ENCODE data around the gene LRRK1.

The LRRK1 gene

DNA sequence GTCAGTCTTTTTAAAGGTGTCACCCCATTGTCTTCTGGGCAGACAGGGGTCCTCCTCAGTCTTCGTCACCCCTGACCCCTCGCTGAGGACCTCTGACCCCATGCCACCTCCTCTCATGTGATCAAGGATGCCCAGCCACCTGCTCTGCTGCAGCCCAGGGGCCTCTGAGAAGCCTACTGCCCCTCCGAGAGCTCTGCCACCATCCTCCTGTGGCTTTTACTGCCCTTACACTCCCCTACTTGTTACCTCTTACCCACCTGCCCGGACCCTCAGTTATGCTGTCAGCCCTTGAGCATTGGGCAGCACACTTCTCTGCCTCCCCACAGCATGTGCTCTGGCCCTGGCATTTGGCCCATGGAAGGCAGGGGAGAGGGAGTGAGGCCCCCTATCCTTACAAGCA, 123.2 kb downstream of the LRRK1 start:
- DNase-seq (ENCODE audit: low read depth in 2 of 2), result no peak

DNA sequence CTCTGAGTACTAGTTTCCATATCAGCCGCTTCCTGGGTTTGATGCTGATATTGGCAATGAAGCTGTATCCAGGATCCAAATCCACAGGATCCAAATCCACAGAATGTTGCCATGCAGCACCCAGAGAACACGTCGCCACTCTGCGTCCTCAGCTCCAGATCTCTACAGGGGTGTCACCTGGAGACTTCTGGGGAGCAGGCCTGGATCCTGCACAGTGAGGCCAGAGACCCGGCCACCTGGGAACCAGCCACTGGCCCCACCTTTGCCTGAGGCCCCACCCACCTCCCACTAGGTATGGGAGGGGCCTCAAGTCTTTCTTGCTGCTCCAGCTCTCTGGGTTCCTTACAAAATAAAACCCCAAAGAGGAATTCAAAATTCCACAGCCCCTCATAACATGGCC, 123.9 kb downstream of the LRRK1 start:
- no peak for DNase-seq (ENCODE audit: low read depth in 2 of 2)

DNA sequence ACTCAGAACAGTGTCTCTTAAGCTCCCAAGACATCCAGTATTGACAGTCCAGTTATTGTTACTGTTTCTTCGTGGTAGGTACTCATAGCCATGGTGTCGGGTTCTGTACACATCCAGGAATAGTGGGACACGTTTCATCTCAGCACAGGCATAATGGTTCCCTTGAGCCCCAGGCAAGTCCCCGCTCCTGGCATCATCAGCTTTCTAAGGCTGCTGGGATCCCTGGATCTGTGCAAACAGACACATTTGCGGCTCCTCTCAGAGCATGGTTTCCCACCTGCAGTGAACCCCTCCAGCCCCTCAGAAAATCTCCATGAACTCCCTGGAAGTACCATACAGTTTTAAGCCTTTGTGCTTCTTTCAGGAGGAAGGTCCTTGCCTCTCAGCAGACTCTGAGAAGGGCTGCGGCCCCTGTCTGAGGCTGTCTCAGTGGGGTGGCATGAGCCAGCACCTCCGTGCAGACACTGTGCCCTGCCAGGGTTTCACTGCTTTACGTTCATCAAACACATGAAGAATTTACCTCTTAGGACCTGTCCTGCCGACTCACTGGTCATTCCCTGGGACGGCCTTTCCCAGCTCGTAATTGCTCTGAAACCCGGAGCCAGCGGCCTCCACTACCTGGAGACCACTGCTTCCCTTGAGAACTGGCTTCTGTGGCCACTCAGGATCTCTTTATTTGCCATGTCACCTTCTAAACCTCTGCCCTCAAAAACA, 124.9 kb downstream of the LRRK1 start:
- no peak for DNase-seq (ENCODE audit: low read depth in 2 of 2)

DNA sequence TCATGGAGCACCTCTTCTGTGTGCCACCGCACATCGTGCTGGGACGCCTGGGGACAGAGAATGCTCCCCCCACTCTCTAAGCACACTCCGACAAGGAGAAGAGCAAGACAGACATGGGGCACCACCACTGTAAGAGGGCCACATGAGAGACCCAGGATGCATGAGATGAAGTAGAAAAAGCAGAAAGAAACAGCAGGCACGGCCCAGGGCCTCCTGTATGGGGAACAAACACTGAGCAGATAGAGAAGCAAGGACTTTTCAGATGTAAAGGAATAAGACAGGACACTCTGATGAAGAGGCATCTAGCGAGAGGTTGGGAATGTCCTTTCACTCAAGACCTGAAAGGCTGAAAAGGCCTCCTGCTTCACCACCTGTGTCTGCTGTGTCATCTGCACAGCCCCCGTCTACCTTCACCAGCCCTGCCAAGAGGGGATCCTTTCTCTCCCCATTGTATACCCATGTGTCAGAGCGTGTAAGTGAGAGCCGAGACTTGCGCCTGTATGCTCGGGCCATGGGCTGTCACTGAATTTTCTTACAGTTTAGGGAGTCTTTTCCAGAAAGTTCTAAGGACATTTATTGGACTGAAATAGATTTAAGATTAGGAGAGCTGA, 125.6 kb downstream of the LRRK1 start:
- no peak for DNase-seq (ENCODE audit: low read depth in 2 of 2)

DNA sequence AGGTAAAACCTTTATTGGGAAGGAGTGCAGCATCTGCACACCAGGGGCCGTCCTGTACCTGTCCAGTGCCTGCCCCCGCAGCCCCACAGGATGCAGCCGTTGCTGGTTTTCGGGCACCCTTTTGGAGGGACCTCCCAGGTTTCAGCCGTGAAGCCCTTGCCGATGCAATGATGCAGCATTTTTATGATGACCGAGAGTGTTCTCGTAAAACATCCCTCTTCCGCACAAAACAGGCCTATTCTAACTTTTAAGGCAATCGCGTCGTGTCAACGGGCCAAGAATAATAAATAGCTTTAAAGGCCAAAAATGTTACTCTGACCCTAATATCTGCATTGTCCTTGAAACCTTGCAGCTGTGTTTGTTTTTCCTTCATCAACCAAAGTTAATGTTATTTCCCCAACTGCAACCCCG, 126.1 kb downstream of the LRRK1 start:
- no peak for DNase-seq (ENCODE audit: low read depth in 2 of 2)

DNA sequence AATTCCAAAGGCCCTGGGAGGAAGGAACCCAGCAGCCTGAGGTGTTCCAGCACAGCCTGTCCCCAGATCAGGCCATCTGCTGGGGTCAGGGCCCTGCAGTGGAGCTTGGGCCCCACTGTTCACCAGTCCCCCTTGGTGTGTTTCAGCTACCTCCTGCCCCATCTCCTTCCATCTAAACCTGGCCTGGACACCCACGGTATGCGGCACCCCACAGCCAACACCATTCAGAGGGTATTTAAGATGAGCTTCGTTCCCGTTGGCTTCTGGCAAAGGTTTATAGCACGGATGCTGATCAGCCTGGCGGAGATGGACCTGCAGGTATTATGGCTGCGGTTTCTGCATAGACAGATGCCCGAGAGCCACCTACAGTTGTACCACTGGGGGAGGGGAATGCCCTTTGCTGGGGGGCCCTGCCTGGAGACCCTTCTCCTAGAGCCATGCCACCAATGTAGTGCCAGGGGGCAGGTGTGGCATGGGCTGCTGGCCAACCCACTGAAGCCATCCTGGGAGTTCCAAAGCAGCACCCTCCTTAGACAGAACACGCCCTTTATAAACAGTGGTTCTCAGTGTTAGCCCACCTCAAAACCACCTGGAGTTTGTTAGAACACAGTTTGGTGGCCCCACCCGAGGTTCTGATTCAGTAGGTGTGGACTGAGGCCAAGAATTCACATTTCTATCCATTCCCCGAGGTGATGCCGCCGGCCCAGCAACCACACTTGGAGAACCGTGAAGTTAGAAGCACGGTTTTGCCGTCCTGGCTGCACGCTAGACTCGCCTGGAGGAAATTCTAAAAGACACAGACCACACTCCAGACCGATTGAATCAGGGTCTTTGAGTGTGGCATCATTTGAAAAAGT, 126.9 kb downstream of the LRRK1 start:
- no peak for DNase-seq (ENCODE audit: low read depth in 2 of 2)

DNA sequence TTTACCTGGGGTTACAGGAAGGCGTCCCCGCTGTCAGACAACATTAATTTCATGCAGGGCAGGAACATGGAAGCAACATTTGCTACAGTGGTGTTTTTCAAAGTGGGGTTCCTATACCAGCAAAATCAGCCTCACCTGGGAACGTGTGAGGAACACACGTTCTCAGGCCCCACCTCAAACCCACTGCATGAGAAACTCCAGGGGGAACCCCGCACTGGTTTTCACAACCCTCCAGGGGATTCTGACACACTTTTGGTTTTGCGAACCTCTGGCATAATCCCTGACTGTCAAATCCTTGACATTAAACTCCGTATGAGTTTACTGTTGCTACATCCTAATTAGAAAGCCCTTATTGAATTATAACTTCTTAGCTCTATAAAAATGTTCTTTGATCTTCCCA, 127.7 kb downstream of the LRRK1 start:
- DNase-seq (ENCODE audit: low read depth in 2 of 2), result no peak

DNA sequence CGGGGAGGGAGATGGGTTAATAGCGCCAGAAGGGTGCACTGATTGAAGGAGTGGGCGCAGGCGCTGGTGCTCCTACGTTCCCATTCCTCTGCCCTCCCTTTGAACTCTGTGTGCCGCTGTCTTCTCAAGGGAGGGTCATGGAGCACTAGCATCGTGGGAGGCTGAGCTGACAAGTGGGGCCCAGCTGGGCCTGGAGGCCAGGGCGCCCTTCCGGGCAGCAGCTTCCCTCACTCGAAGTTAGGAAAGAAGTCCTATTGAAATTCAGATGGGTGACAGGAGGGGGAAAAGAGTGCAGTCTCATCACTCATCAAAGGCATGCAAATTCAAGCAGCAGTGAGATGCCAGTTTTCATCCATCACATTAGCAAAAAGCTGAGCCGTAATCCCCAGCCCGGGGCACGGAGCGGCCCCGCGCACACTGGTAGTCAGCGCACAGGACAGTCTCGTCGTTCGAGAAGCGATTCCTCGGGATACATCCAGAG, 128.2 kb downstream of the LRRK1 start:
- DNase-seq (ENCODE audit: low read depth in 2 of 2), result no peak

DNA sequence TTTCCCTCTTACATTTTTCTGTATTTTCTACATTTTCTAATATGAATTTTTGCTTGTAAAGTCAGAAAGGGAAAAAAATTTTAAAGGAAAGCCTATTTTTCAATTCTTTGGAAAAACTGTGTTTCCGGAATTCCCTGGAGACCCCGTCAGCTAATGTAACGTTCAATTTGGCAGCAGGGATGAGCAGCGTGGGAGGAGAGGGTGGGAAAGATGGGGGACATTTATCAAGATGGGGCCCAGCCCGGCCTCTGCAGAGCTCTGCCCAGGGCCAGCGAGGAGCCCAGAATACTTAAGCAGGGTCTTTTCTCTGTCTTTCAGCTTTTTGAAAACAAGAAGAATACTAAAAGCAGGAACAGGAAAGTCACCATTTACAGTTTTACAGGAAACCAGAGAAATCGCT, 129.0 kb downstream of the LRRK1 start:
- no peak for DNase-seq (ENCODE audit: low read depth in 2 of 2)

DNA sequence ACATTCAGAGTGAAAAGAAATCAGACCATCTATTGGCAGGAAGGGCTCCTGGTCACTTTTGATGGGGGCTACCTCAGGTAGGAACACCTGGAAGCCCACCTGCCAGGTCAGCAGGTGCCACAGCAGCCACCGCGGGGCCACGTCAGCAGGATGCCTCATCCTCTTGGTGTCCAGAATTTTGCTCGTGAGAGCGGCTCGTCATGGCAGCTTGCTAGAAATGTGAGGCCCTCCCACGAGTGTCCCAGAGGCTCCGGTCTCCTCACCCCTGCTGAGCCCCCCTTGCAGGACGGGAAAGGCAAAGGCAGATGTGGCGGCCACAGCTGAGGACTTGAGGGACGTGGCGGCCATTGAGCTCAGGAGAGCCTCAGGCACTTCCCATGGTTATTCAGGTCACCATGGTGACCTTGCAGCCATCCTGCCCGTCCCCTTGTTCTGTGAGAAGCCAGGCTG, 129.4 kb downstream of the LRRK1 start:
- DNase-seq (ENCODE audit: low read depth in 2 of 2), result no peak

DNA sequence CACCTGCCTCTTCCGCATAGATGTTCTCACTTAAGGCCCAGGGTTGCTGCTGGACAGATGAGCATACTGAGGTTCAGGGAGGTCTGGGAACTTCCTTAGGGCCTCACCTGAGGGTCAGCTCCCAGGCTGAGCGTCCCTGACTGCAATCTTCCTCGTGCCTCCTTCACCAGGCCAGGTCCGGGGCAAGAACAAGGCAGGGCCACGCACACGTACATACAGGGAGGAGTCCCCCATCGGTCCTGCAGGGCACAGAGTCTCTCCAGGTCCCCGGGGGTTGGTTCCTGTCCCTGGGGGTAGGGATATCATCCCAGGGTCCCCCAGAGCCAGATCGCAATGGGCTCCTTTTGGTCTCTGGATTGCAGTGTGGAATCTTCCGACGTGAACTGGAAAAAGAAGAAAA, 130.1 kb downstream of the LRRK1 start:
- no peak for DNase-seq (ENCODE audit: low read depth in 2 of 2)

DNA sequence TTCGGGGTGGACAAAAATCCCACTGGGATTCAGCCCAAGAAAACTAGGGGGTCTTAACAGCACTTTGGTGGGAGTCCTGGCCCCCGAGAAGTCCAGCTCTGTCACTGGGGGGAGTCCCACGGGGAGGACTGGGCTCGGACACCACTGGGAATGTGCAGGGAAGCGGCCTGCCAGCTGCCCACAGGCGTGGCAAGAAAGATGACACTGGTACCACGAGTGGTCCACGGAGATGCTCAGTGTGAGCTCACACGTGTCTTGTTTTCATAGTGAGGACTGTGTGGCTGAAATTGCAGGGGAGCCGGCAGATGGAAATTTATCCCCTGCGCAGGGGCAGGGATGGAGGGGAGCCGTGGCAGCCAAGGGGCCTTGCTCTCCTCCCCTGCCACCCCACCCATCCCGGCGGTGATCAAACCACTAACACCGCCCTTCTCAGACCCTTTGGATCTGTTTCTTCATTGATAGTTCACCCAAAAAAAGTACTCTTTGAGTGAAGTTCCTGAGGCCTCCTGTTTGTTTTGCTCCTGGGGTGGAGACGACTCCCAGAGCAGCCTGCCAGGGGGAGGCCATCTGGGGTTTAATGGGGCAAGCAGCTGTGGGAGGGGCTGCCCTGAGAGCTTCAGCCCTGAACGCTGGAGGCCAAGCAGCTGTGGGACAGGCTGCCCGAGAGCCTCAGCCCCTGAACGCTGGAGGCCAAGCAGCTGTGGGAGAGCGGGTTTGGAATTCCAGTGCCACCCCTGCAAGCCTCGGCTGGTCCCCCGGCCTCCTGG, 130.9 kb downstream of the LRRK1 start:
- DNase-seq (ENCODE audit: low read depth in 2 of 2), result no peak

DNA sequence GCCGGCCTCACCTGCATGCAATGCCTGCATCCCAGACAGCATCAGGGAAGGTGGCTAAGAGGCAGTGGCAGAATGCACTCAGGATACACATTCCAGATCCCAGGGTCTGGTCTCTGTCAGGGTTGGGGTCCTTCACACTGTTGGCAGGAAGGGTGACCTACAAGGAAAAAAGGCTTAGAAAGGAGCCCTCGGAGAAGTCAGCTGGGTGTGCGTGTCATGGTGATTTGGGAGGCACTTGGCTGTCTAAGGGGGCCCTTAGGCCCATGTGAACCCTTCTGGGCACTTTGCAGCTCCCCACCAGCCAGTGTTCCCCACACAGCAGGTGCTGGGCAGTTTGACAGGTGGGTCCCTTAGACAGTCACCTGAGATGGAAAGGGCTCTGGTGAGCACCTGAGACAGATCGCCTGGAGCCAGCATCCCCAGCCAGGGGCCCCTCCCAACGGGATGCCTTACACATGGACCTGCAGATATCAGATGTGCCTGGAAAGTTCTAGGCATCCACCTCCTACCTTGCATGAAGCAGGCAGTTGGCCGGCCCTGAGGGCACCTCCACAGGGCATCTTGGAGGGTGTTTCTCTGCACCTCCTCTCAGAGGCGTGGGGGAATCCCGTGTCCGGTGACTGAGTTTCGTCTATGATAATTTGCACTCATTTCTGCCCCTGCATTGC, 131.6 kb downstream of the LRRK1 start:
- no peak for DNase-seq (ENCODE audit: low read depth in 2 of 2)

DNA sequence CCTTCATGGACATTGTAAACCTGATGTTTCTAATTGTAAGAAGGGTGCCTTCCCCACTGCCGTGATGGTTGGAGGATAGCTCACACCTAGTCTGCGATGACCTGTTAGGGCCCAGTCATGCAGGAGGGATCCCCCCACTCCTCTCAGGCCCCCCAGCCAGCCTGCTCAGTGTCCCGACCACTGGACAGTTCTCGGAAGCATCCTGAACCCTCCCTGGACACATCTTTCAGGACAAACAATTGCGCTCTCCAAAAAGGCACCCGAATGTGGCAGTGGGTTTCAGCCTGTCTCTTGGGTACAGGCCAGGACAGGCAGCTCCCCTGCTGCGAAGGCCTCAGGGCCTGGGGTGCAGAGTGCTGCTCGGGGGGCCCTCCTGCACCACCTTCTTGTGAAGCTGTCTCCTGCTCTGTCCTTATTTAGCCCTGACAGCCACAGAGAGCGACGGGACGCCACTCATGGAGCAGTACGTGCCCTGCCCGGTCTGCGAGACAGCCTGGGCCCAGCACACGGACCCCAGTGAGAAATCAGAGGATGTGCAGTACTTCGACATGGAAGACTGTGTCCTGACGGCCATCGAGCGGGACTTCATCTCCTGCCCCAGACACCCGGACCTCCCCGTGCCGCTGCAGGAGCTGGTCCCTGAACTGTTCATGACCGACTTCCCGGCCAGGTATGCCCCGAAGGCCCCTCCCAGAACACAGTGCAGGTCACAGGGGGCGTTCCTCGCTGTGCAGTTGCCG, 132.3 kb downstream of the LRRK1 start:
- no peak for DNase-seq (ENCODE audit: low read depth in 2 of 2)

DNA sequence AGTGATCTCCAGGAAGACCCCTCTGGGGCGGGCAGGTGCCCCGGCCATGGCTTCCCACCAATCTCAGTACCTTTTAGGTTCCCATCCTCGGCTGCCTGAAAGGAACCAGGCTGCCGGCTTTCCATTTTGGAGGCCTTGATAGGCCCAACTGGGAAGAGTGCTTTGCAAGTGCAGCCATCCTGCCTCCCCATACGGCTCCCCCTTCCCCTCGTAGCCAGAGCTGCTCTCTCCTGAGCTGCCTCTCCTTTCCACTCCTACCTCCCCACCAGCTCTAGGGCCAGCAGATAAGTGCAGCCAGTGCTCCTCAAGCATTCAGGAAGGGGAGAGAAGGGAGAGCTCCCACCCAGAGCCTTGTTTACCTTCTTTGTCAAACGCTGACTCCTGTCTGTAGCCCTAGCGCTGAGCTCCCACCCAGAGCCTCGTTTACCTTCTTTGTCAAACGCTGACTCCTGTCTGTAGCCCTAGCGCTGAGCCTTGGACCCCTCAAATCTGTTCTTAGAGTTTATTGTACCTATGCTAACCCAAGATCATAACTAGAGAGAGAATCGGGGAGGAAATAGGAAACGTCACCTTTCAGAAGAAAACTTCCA, 133.0 kb downstream of the LRRK1 start:
- DNase-seq (ENCODE audit: low read depth in 2 of 2), result no peak

DNA sequence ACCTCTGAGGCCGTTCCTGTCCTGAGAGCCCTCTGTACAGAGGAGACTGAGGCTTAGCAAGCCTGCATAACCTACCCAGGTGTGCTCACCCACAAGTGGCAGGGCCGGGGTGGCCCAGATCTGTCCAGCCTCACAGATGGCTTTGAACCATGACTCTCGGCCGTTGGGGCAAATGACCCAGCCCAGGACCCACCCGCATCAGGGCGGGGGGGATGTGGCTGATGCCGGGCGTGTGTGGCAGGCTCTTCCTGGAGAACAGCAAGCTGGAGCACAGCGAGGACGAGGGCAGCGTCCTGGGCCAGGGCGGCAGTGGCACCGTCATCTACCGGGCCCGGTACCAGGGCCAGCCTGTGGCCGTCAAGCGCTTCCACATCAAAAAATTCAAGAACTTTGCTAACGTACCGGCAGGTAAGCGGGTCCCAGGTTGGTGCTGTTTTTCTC, 133.5 kb downstream of the LRRK1 start:
- no peak for DNase-seq (ENCODE audit: low read depth in 2 of 2)

DNA sequence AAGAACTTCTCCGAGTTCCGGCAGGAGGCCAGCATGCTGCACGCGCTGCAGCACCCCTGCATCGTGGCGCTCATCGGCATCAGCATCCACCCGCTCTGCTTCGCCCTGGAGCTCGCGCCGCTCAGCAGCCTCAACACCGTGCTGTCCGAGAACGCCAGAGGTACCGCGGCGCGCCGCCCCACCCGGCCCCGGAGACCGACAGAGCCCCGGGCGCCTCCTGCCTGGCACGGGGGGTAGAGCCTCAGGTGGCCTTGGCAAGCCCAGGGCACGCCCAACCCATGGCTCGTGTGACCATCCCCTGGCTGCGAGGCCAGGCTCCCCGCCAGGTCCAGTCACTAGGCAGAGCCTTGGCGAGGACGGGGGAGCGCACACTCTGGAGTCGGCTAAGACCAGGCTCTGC, 134.1 kb downstream of the LRRK1 start:
- no peak for DNase-seq (ENCODE audit: low read depth in 2 of 2)

DNA sequence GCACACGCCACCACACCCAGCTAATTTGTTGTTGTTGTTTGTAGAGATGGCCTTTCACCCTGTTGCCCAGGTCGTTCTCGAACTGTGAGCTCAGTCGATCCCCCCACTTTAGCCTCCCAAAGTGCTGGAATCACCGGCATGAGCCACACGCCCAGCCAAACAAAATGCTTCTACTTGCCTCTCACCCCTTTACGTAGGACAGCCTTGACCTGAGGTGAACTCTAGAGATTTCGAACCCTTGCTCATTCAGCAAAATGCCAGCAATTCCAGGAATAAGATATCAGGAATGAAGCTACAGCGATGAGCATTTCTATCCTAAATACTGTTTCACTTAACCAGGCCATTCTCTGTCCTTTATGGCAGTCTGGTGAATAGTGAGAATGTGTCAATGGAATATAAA, 135.0 kb downstream of the LRRK1 start:
- no peak for DNase-seq (ENCODE audit: low read depth in 2 of 2)

DNA sequence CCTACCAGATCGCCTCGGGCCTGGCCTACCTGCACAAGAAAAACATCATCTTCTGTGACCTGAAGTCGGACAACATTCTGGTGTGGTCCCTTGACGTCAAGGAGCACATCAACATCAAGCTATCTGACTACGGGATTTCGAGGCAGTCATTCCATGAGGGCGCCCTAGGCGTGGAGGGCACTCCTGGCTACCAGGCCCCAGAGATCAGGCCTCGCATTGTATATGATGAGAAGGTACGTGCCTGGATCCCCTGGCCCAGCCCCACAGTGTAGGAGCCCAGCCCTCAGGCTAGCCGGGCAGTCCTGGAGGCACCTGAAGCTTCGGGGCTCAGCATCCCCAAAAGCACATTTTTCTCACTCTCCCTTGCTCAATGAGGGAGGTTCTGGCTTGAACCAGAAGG, 135.8 kb downstream of the LRRK1 start:
- no peak for DNase-seq (ENCODE audit: low read depth in 2 of 2)

DNA sequence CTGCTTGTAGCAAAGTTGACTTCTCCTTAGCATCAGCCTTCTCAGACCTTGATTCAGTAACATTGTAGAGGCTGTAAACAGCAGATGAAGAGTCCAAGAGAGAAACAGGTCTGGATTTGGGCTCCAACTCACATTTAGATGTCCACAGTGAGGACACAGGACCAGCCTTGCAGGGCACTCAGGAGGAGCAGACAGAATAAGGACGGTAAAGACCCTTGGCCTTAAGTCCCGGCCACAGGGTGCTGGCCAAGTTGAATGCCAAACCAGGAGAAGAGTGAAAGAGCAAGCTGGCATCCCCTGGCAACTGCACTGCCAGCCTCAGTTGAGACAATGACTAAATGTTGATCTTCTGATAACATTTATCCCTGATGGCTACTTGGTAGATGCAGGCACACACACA, 136.3 kb downstream of the LRRK1 start:
- DNase-seq (ENCODE audit: low read depth in 2 of 2), result no peak

All from stimulated activated CD4-positive, alpha-beta T cell treated with anti-CD3 and anti-CD28 coated beads, Interleukin-12 subunit alpha, Interleukin-12 subunit beta, amount 100 ng/mL, for 24 hours (primary cell).